ENCODE results near the gene GLG1.
"Not testable (repeated sequence)": the region's sequence is repeated elsewhere in the genome, so short reads cannot be mapped to it uniquely, and the experiment has no call there.

Gene GLG1

GRCh38 chr16:74575175-74575806 lies 31.6 kb downstream of the GLG1 start:
- DNase-seq (ENCODE audit: low read depth, low spot score) = no peak

- DNase-seq (ENCODE audit: low read depth, low spot score) = no peak
These were observed 32.8 kb downstream of the GLG1 start for GRCh38 chr16:74574146-74574545.

GRCh38 chr16:74573622-74574021 lies 33.3 kb downstream of the GLG1 start:
- no peak for DNase-seq (ENCODE audit: low read depth, low spot score)

GRCh38 chr16:74570412-74571301 lies 36.3 kb downstream of the GLG1 start:
- no peak for DNase-seq (ENCODE audit: low read depth, low spot score)

- DNase-seq (ENCODE audit: low read depth, low spot score) = no peak
These were observed 37.8 kb downstream of the GLG1 start for GRCh38 chr16:74568961-74569631.

- DNase-seq (ENCODE audit: low read depth, low spot score) = no peak
These were observed 39.0 kb downstream of the GLG1 start for GRCh38 chr16:74567901-74568300.

- no peak for DNase-seq (ENCODE audit: low read depth, low spot score)
These were observed 41.5 kb downstream of the GLG1 start for GRCh38 chr16:74565378-74565777.

GRCh38 chr16:74564451-74564984 lies 42.4 kb downstream of the GLG1 start:
- DNase-seq (ENCODE audit: low read depth, low spot score) = no peak

- no peak for DNase-seq (ENCODE audit: low read depth, low spot score)
These were observed 43.1 kb downstream of the GLG1 start for GRCh38 chr16:74563828-74564263.

GRCh38 chr16:74562117-74562516 lies 44.8 kb downstream of the GLG1 start:
- no peak for DNase-seq (ENCODE audit: low read depth, low spot score)

GRCh38 chr16:74561626-74562025 lies 45.3 kb downstream of the GLG1 start:
- DNase-seq (ENCODE audit: low read depth, low spot score) = no peak

- no peak for DNase-seq (ENCODE audit: low read depth, low spot score)
These were observed 46.0 kb downstream of the GLG1 start for GRCh38 chr16:74560912-74561311.

- no peak for DNase-seq (ENCODE audit: low read depth, low spot score)
These were observed 48.0 kb downstream of the GLG1 start for GRCh38 chr16:74558873-74559272.

- DNase-seq (ENCODE audit: low read depth, low spot score) = no peak
These were observed 49.6 kb downstream of the GLG1 start for GRCh38 chr16:74557275-74557674.

GRCh38 chr16:74556375-74556922 lies 50.5 kb downstream of the GLG1 start:
- no peak for DNase-seq (ENCODE audit: low read depth, low spot score)

- not testable (repeated sequence) for DNase-seq (ENCODE audit: low read depth, low spot score)
These were observed 54.6 kb downstream of the GLG1 start for GRCh38 chr16:74552357-74552756.

GRCh38 chr16:74550227-74551019 lies 56.5 kb downstream of the GLG1 start:
- not testable (repeated sequence) for DNase-seq (ENCODE audit: low read depth, low spot score)

GRCh38 chr16:74546112-74546511 lies 60.8 kb downstream of the GLG1 start:
- not testable (repeated sequence) for DNase-seq (ENCODE audit: low read depth, low spot score)

GRCh38 chr16:74542911-74543578 lies 63.9 kb downstream of the GLG1 start:
- DNase-seq (ENCODE audit: low read depth, low spot score) = not testable (repeated sequence)

GRCh38 chr16:74540663-74541062 lies 66.3 kb downstream of the GLG1 start:
- DNase-seq (ENCODE audit: low read depth, low spot score) = not testable (repeated sequence)
